K562 (cell line): Measurements from ENCODE around the gene AP1M1. TPM values are rescaled to one million over a fixed set of nuclear protein-coding genes. Genes with fewer than 3 reads are reported as not detected.

Experiments used
- ATAC-seq: fragments of 200-7000 bp; cut with Tn5 transposase; 3 replicates; pipeline ENCODE4 v1.9.1; 2020; ENCODE audit warnings: moderate library complexity
- BruUV-seq: library from RNA; stranded (reverse); fragments of 400-500 nt; replicated peaks from 2 replicates; lab custom pipeline; 2021; lab: Mats Ljungman, UMichigan
- CTCF ChIA-PET: fragments of 300-600 bp; formaldehyde crosslinking; extraction: SDS; loops from one replicate; lab custom pipeline; 2021; ENCODE audit warnings: low intra/inter-chr PET ratio; lab: Yijun Ruan, JAX
- POLR2A ChIA-PET: fragments of 300-600, 350-650 bp; sonication (Branson Sonifier 250); formaldehyde crosslinking; extraction: SDS; loops from one replicate; lab custom pipeline; 2021; ENCODE audit warnings: antibody characterized with exemption, inconsistent platforms; lab: Yijun Ruan, JAX
- DNase-seq, 4 experiments: peaks; one replicate each; pipeline versions ENCODE4 v3.0.0 to v3.0.0-alpha.2; 2011 to 2018; ENCODE audit warnings: low spot score in 3 of 4, mixed read lengths in 3 of 4; ENCODE audit errors: extremely low read depth in 1 of 4
- FAIRE-seq: peaks from 2 replicates; lab custom pipeline; 2011; peaks lifted over from hg19 to GRCh38; lab: Jason Lieb, UNC
- H2AFZ ChIP-seq: 2 replicates; pipeline ENCODE4 v1.6.0; 2011; ENCODE audit warnings: low read depth, low read length, control low read depth, inconsistent platforms
- H3K27ac ChIP-seq: fragments of 200-600 bp; 3 replicates; pipeline ENCODE4 v1.8.0; 2011; ENCODE audit warnings: low read depth, mild to moderate bottlenecking, control low read depth, inconsistent platforms, low read length, moderate library complexity, mixed read lengths; ENCODE audit errors: extremely low read depth
- H3K27me3 ChIP-seq, 2 experiments: fragments of 300-600 bp in 1 of 2; 2 replicates in 1 of 2; 3 replicates in 1 of 2; pipeline versions ENCODE4 v1.6.0 to v1.8.0; 2011; ENCODE audit warnings: inconsistent platforms in 2 of 2, low read length in 2 of 2, mild to moderate bottlenecking in 1 of 2, mixed read lengths in 1 of 2, moderate library complexity in 1 of 2; ENCODE audit not compliant: control insufficient read depth in 2 of 2, insufficient read depth in 2 of 2
- H3K36me3 ChIP-seq: fragments of 300-600 bp; 3 replicates; pipeline ENCODE4 v1.8.0; 2011; ENCODE audit warnings: mild to moderate bottlenecking, low read length, inconsistent platforms; ENCODE audit not compliant: control insufficient read depth, insufficient read depth
- H3K4me1 ChIP-seq, 2 experiments: fragments of 200-600 bp in 1 of 2; replicated peaks in 1 of 2; 2 replicates in 1 of 2; 3 replicates in 1 of 2; pipeline versions ENCODE4 v1.5.1 to v1.8.0; 2011; ENCODE audit warnings: inconsistent platforms in 2 of 2, low read length in 2 of 2, mild to moderate bottlenecking in 1 of 2, mixed read lengths in 1 of 2, moderate library complexity in 1 of 2; ENCODE audit not compliant: control insufficient read depth in 2 of 2, insufficient read depth in 2 of 2
- H3K4me2 ChIP-seq: 2 replicates; pipeline ENCODE4 v1.6.1; 2011; ENCODE audit warnings: low read length, control low read depth, inconsistent platforms, mixed read lengths; ENCODE audit not compliant: insufficient read depth
- H3K4me3 ChIP-seq: fragments of 200-600 bp; sonication (generic), shearing (Covaris generic); 2 replicates; pipeline ENCODE4 v1.5.1; 2016; ENCODE audit warnings: control low read depth, inconsistent platforms
- H3K79me2 ChIP-seq: fragments of 200-600 bp; 3 replicates; pipeline ENCODE4 v1.8.0; 2011; ENCODE audit warnings: low read length, inconsistent platforms; ENCODE audit not compliant: control insufficient read depth, insufficient read depth
- H3K9ac ChIP-seq, 2 experiments: 2 replicates each; pipeline versions ENCODE4 v1.6.0 to v1.6.1; 2011; ENCODE audit warnings: low read depth in 2 of 2, low read length in 2 of 2, control low read depth in 1 of 2, inconsistent platforms in 1 of 2, mild to moderate bottlenecking in 1 of 2, mixed read lengths in 1 of 2; ENCODE audit not compliant: insufficient read depth in 1 of 2
- H3K9me1 ChIP-seq: one replicate; pipeline ENCODE4 v1.6.0; 2011; ENCODE audit warnings: inconsistent platforms, mild to moderate bottlenecking, low read length, moderate library complexity; ENCODE audit not compliant: control insufficient read depth, insufficient read depth
- H3K9me3 ChIP-seq: replicated peaks from 2 replicates; pipeline ENCODE4 v1.5.1; 2011; ENCODE audit warnings: low read depth, low read length, inconsistent platforms; ENCODE audit not compliant: control insufficient read depth, insufficient read depth
- H4K20me1 ChIP-seq: replicated peaks from 2 replicates; pipeline ENCODE4 v1.6.1; 2011; ENCODE audit warnings: low read length, inconsistent platforms, mixed read lengths; ENCODE audit not compliant: control insufficient read depth, insufficient read depth
- CTBP1 ChIP-seq: fragments of 450-650 bp; IDR thresholded peaks from 2 replicates; pipeline ENCODE4 v1.6.1; 2016; ENCODE audit warnings: borderline replicate concordance
- ZNF121 ChIP-seq: sonication (generic); formaldehyde crosslinking; conservative IDR thresholded peaks from 2 replicates; pipeline ENCODE4 v1.8.0; 2022; ENCODE audit warnings: missing genetic modification reagents
- ZNF77 ChIP-seq: fragments of 250-450 bp; sonication (Bioruptor Pico); IDR thresholded peaks from 2 replicates; pipeline ENCODE4 v1.5.0; 2020
- WGBS: fragments of 100-300 bp; shearing (Covaris generic); methylation state at CpG from one replicate; pipeline ENCODE4 v1.1.6; 2016; ENCODE audit warnings: low coverage, mixed read lengths; ENCODE audit not compliant: insufficient coverage; ENCODE audit errors: missing lambda C conversion rate; 5-methylcytosine and 5-hydroxymethylcytosine counted together
- in situ Hi-C: fragments of 300-500 bp; cut with MboI; formaldehyde crosslinking; loops from 4 replicates; pipeline ENCODE4 v1.15.0; 2018; ENCODE audit warnings: inconsistent platforms, mixed read lengths
- intact Hi-C: fragments of 100-400 bp; cut with micrococcal nuclease; formaldehyde crosslinking; loops from 2 replicates; pipeline ENCODE4 v1.14.2; 2022
- polyA plus RNA-seq, 8 experiments: library from polyadenylated mRNA; depleted of rRNA in 4 of 8; stranded (reverse) in 5 of 8; unstranded in 3 of 8; fragments of >200 nt; fragmentation: Nextera tagmentation in 2 of 8; fragmentation: Illumina TruSeq in 1 of 8; extraction: Ambion mirVana in 2 of 8; extraction: Trizol in 1 of 8; gene quantifications; 2 replicates each; pipeline versions ENCODE4 v1.2.1 to v1.2.3, GENCODE V29; 2011 to 2014; ENCODE audit warnings: inconsistent platforms in 1 of 8, missing spikeins in 1 of 8
- total RNA-seq, 7 experiments: library from RNA; depleted of rRNA in 6 of 7; stranded (reverse); fragments of >200 nt in 6 of 7; fragmentation: Illumina TruSeq in 2 of 7; extraction: Trizol in 2 of 7; gene quantifications; 2 replicates each; pipeline versions ENCODE4 v1.2.1 to v1.2.3, GENCODE V29; 2011 to 2021; ENCODE audit warnings: low replicate concordance in 1 of 7
- TF ChIP-seq, protein P1 (sequence below): fragments of 250-450 bp; sonication (Bioruptor Pico); IDR thresholded peaks from 2 replicates; pipeline ENCODE4 v1.9.0; 2021; ENCODE audit warnings: mild to moderate bottlenecking, inconsistent platforms

AP1M1 gene
- total and polyA plus RNA-seq, 9 of the 15 experiments (the other 6 are each of a cell fraction or from before 2014, with no cell fraction given) = 0.87 to 56.2 (median 29.1) TPM

DNA sequence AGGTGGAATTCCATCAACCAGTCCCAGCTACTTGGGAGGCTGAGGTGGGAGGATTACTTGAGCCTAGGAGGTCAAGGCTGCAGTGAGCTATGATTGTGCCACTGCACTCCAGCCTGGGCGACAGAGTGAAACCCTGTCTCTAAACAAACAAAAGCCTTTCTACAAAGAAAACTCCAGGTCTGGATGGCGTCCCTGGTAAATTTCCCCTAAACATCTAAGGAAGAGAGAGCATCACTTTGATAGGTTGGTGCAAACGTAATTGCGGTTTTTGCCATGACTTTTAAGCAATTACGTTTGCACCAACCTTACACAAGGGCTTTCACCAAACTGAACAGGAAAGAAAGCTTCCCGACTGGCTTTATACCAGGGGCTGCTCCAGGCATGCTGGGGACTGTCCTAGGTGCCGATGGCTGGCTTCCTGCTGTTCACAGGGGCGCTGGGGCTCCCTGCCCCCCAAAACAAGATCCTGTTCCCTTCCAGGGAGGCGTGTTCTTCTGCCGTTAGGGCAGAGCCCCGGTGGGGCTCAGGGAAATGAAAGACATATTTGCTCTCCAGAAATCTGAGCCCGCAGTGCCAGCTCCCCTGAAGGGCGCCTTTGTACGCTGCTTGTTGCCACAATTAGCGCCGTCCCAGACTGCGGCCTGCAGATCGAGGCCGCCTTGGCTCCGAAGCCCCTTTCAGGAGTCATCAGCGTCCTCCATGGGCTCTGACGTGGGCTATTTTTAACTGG lies 88.2 kb downstream of the AP1M1 start:
- intact Hi-C loops = no loop called here
- H2AFZ ChIP-seq = no peak overlapping the region
- no peaks in the 10 kb centered on the region for H3K79me2 ChIP-seq
- FAIRE-seq = no peak
- H3K4me3 ChIP-seq = no peak overlapping the region
- TF ChIP-seq CTBP1 = no peak
- TF ChIP-seq, protein P1, sequence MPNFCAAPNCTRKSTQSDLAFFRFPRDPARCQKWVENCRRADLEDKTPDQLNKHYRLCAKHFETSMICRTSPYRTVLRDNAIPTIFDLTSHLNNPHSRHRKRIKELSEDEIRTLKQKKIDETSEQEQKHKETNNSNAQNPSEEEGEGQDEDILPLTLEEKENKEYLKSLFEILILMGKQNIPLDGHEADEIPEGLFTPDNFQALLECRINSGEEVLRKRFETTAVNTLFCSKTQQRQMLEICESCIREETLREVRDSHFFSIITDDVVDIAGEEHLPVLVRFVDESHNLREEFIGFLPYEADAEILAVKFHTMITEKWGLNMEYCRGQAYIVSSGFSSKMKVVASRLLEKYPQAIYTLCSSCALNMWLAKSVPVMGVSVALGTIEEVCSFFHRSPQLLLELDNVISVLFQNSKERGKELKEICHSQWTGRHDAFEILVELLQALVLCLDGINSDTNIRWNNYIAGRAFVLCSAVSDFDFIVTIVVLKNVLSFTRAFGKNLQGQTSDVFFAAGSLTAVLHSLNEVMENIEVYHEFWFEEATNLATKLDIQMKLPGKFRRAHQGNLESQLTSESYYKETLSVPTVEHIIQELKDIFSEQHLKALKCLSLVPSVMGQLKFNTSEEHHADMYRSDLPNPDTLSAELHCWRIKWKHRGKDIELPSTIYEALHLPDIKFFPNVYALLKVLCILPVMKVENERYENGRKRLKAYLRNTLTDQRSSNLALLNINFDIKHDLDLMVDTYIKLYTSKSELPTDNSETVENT (CRISPR knock-in tag) = no peak
- TF ChIP-seq ZNF121 = no peak
- no peak for TF ChIP-seq ZNF77 (CRISPR knock-in tag)
- TF ChIP-seq, all 486 proteins: peak for 0
- 5% methylated on average over 22 of the region's 22 CpGs for WGBS
- H3K27me3 ChIP-seq = peaks cover 31 to 60% of the 10 kb centered on the region in 2 experiments; a peak in 3 of 5 replicates
- CTCF ChIA-PET = no interaction called here
- H3K4me2 ChIP-seq = no peak overlapping the region
- H3K9me3 ChIP-seq = peaks cover 4% of the 10 kb centered on the region; the same call in 1 of the 2 replicates
- no TSS peak for BruUV-seq
- H4K20me1 ChIP-seq = peaks cover 7% of the 10 kb centered on the region; the same call in 1 of the 2 replicates
- no peak; the same call in 2 of the 3 replicates for ATAC-seq
- peaks cover 0 to 11% of the 10 kb centered on the region in 2 experiments; a peak in 1 of 5 replicates for H3K4me1 ChIP-seq
- in situ Hi-C loops = no loop called here
- no peak for DNase-seq
- H3K9ac ChIP-seq = no peak overlapping the region
- H3K36me3 ChIP-seq = no peaks in the 10 kb centered on the region
- no peak overlapping the region for H3K27ac ChIP-seq
- no peaks in the 10 kb centered on the region for H3K9me1 ChIP-seq
- POLR2A ChIA-PET = interaction anchor here (0.6 to 0.8 kb wide), 2 partner anchors 30 to 86 kb away, joined by 3 read pairs; no protein-coding TSS in a partner anchor
